Mucosa of descending colon (tissue), 3 donors: ENCODE data around the gene HOXD10. TPM values are rescaled to one million over a fixed set of nuclear protein-coding genes. Genes with fewer than 3 reads are reported as not detected.

ENCODE experiments used
- ATAC-seq: fragments of 200-7000 bp; cut with Tn5 transposase; one replicate; pipeline ENCODE4 v1.9.1; 2020; ENCODE audit warnings: mild to moderate bottlenecking, moderate library complexity
- DNase-seq, 3 donors: peaks; one replicate each; pipeline ENCODE4 v3.0.0-alpha.2; 2020
- H3K36me3 ChIP-seq: fragments of 200-600 bp; one replicate; pipeline ENCODE4 v1.8.0; 2021; ENCODE audit warnings: low read depth, mild to moderate bottlenecking
- H3K4me1 ChIP-seq: fragments of 200-600 bp; one replicate; pipeline ENCODE4 v1.8.0; 2021; ENCODE audit warnings: low read depth, mild to moderate bottlenecking
- H3K4me3 ChIP-seq: fragments of 200-600 bp; one replicate; pipeline ENCODE4 v1.8.0; 2021; ENCODE audit warnings: mild to moderate bottlenecking
- H3K9me3 ChIP-seq: fragments of 200-600 bp; one replicate; pipeline ENCODE4 v1.8.0; 2021; ENCODE audit warnings: mild to moderate bottlenecking
- CTCF ChIP-seq: fragments of 200-600 bp; IDR thresholded peaks from one replicate; pipeline ENCODE4 v1.8.0; 2022; ENCODE audit warnings: antibody characterized with exemption, mild to moderate bottlenecking
- intact Hi-C, 2 donors: fragments of 100-400 bp; cut with DNase I in 1 of 2; cut with micrococcal nuclease in 1 of 2; formaldehyde crosslinking; loops; one replicate each; pipeline versions ENCODE4 v1.11.0 to v1.11.1; 2022; cut with DNase I, micrococcal nuclease
- total RNA-seq, 3 donors: library from RNA; stranded (reverse); fragmentation: NEBNext Ultra II Directional in 2 of 3; extraction: Animal tissue kit (Norgen Biotek cat#: 25700) in 2 of 3; gene quantifications; one replicate each; pipeline versions ENCODE4 v1.2.1 to v1.2.4, GENCODE V29; 2021 to 2023
- donor health status: DM: no; HTN: no; CAD: no; lungs with moderate emphysema.
- donor health status: DM: no; HTN: no; CAD: no.
- donor health status: DM: no; HTN: yes; CAD: no.

Gene HOXD10
- total RNA-seq, 3 donors from 2014 or later: 1.8 to 4.1 (median 3.0) TPM

- DNase-seq (peak in 2 of 3 donors; percentile 71 to 77), ATAC-seq (peak; percentile 79)
- TF ChIP-seq CTCF: no peak
- peaks cover 15% of the 10 kb centered on the region for H3K4me1 ChIP-seq
- H3K4me3 ChIP-seq: no peak overlapping the region
- intact Hi-C loops: no loop called here
- H3K9me3 ChIP-seq: no peaks in the 10 kb centered on the region
- no peaks in the 10 kb centered on the region for H3K36me3 ChIP-seq
Observed at GRCh38 chr2:176157499-176158185, 41.1 kb downstream of the HOXD10 start.

- peaks cover 15% of the 10 kb centered on the region for H3K4me1 ChIP-seq
- DNase-seq (no peak), ATAC-seq (peak; percentile 4)
- TF ChIP-seq CTCF: no peak
- intact Hi-C loops: no loop called here
- no peaks in the 10 kb centered on the region for H3K9me3 ChIP-seq
- H3K36me3 ChIP-seq: no peaks in the 10 kb centered on the region
- H3K4me3 ChIP-seq: no peak overlapping the region
Observed at GRCh38 chr2:176158186-176158591, 41.6 kb downstream of the HOXD10 start.

- Histone ChIP-seq H3K36me3 (no peaks in the 10 kb centered on the region), H3K4me1 (peaks cover 15% of the 10 kb centered on the region), H3K4me3 (no peak overlapping the region), H3K9me3 (no peaks in the 10 kb centered on the region)
- intact Hi-C loops: no loop called here
- DNase-seq (no peak), ATAC-seq (peak; percentile 68)
- TF ChIP-seq CTCF: no peak
Observed at GRCh38 chr2:176158855-176159662, 42.5 kb downstream of the HOXD10 start.

GRCh38 chr2:176159663-176160250 is 43.2 kb downstream of the HOXD10 start:
- ATAC-seq: no peak

More at GRCh38 chr2:176159663-176160250, 43.2 kb downstream of the HOXD10 start:
- no peak for DNase-seq
- H3K4me1 ChIP-seq: peaks cover 15% of the 10 kb centered on the region
- intact Hi-C loops: no loop called here
- no peak for TF ChIP-seq CTCF
- H3K4me3 ChIP-seq: no peak overlapping the region
- no peaks in the 10 kb centered on the region for H3K9me3 ChIP-seq
- H3K36me3 ChIP-seq: no peaks in the 10 kb centered on the region
